LNCaP clone FGC (cell line): Measurements from ENCODE around the gene SLC23A2.

Source experiments
- DNase-seq: peaks from one replicate; pipeline ENCODE4 v3.0.0-alpha.2; 2011; ENCODE audit warnings: low read depth
- H3K4me3 ChIP-seq: 2 replicates; pipeline ENCODE4 v1.5.1; 2011; ENCODE audit warnings: mild to moderate bottlenecking, low read depth, low read length, control low read depth
- CTCF ChIP-seq: IDR thresholded peaks from 2 replicates; pipeline ENCODE4 v1.5.1; 2012; ENCODE audit warnings: mild to moderate bottlenecking; ENCODE audit not compliant: control insufficient read depth, insufficient read depth; ENCODE audit errors: extremely low read depth

SLC23A2 gene

GRCh38 chr20:4876731-4877130, 124.6 kb downstream of the SLC23A2 start:
- H3K4me3 ChIP-seq, result no peak overlapping the region
- no peak for TF ChIP-seq CTCF

GRCh38 chr20:4876301-4876700, 125.0 kb downstream of the SLC23A2 start:
- no peak for TF ChIP-seq CTCF
- no peak overlapping the region for H3K4me3 ChIP-seq
- no peak for DNase-seq

More at GRCh38 chr20:4876731-4877130, 124.6 kb downstream of the SLC23A2 start:
- no peak for DNase-seq

GRCh38 chr20:4875578-4876067, 125.7 kb downstream of the SLC23A2 start:
- H3K4me3 ChIP-seq, result no peak overlapping the region
- no peak for TF ChIP-seq CTCF
- no peak for DNase-seq

GRCh38 chr20:4873396-4873795, 127.9 kb downstream of the SLC23A2 start:
- no peak overlapping the region for H3K4me3 ChIP-seq
- DNase-seq, result no peak
- no peak for TF ChIP-seq CTCF

- no peak for DNase-seq
- TF ChIP-seq CTCF, result no peak
- H3K4me3 ChIP-seq, result no peak overlapping the region
These were observed 129.8 kb downstream of the SLC23A2 start for GRCh38 chr20:4871486-4871885.

GRCh38 chr20:4870906-4871305, 130.4 kb downstream of the SLC23A2 start:
- no peak overlapping the region for H3K4me3 ChIP-seq
- no peak for TF ChIP-seq CTCF
- DNase-seq, result no peak
